Superior temporal gyrus (tissue), 1 donor: ENCODE results near the gene TMEM134.

Source experiments
- DNase-seq: peaks from one replicate; pipeline ENCODE4 v3.0.0-alpha.2; 2016; ENCODE audit errors: extremely low spot score

Gene TMEM134

DNA sequence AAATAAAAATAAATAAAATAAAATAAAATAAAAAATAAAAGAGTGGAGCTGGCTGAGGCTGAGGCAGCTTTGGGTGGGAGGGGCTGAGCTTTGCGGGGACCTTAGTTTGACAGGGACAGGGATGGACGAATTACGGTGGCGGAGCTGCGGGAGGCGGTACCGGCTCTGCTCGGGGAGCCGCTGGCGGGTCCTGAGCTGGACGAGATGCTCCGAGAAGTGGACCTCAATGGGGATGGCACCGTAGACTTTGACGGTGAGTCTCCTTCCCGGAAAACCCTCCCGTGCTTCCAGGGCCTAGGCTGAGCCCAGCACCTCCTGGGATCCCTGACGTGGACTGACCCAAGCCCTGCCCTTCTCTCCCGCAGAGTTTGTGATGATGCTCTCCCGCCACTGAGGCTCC, 10.8 kb downstream of the TMEM134 start:
- DNase-seq, result no peak

DNA sequence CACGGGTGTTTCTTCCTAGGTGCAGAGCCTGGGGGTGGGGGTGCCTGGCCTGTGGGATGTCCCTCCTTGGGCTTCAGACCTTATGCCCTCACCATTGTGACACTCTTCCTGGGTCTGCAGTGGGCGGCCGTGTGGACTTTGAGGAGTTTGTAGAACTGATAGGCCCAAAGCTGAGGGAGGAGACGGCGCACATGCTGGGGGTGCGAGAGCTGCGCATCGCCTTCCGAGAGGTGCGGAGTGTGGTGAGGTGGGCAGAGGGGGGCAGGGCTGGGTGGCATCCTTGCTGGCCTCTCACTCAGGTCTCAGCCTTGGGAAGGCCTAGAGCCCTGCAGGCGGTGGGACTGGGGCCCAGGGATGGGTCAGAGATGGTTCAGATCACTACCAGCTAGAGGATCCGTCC, 11.6 kb downstream of the TMEM134 start:
- DNase-seq, result no peak

DNA sequence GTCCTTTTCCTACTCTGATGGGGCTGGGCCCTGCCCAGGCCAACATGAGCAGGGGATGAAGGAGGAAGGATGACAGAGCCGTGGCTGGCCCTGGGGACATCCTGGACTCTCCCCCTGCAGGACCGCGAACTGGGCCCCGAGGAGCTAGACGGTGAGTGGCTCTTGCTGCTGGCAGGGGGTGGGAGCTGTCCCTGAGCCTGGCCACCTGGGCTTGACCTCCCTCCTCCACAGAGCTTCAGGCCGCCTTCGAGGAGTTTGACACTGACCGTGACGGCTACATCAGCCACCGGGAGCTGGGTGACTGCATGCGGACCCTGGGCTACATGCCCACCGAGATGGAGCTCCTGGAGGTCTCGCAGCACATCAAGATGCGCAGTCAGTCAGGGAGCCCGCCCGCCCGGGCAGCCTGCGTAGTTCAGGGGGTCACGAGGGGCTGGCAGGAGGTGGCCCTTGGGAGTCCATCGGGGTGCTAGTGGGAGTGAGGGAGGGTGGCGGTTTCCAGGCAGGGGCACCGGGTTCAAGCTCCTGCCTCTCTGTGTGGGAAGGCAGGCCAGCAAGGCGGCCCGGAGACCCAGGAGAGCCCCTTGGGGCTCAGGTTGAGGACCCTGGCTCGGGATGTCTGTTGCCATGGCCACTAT, 12.9 kb downstream of the TMEM134 start:
- DNase-seq, result no peak

DNA sequence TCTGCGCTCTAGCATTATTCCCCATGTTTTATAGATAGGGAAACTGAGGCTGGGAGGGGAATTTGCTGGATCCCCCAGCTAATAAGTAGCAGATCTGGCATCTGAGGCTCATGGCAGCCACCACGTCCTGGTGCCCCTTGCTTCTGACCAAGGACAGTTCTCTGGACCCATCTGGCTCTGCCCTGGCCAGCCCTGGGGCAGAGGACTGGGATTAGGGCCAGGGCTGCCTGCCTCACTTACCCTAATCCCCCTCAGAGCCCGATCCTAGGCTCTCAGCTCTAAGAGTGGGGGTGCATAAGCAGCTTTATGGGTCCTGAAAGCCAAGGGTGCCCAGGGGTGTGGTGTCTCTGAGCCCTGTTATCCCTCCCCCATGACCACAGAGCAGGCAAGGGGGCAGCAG, 14.0 kb downstream of the TMEM134 start, which contains the start of gene CABP4:
Gene CABP4 (plus strand): TSS at position 301 of the 400 bp plus-strand sequence. CDS start 70 bp downstream, at position 371.
- no peak for DNase-seq

DNA sequence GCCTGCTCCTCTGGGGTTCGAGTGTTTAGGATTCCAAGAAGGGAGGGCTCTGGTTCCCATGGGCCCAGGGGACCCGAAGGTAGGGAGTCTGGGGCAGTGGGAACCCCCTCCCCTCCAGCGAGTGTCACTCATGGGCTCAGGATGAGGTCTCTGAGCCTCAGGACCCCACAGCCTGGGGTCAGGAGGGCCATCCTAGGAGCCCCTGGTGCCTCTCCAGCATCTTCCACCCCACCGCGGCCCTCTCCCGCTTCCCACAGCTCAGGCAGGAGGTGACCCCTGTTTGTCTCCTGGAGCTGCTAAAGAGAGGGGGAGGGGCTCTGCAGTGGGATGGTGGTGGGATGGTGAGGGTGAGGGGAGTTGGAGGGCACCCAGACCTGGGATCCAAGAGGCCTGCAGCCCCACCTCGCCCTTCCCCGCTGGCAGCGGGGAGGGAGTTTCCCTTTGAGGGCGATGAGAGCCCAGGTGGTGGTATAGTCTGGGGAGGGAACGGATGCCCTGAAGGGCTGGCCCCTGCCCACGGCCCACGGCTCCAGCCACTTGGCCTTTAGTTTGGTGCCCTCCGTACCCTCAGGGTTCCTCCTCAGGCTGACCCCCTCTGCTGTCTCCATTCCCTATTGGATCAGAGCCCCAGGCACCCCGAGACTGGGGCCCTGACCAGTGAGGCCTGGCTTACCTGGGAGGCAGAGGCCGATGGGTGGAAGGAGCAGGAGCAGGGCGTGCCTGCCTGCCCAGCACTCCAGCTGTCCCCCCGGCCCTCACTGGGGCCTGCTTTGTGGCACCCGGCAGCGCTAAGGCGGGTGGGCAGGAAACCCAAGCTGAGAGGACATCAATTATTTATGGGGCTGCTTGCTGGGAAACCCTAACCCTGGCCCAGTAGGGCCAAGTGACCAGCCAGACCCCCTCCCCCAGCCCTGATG, 15.0 kb downstream of the TMEM134 start:
- DNase-seq, result no peak

DNA sequence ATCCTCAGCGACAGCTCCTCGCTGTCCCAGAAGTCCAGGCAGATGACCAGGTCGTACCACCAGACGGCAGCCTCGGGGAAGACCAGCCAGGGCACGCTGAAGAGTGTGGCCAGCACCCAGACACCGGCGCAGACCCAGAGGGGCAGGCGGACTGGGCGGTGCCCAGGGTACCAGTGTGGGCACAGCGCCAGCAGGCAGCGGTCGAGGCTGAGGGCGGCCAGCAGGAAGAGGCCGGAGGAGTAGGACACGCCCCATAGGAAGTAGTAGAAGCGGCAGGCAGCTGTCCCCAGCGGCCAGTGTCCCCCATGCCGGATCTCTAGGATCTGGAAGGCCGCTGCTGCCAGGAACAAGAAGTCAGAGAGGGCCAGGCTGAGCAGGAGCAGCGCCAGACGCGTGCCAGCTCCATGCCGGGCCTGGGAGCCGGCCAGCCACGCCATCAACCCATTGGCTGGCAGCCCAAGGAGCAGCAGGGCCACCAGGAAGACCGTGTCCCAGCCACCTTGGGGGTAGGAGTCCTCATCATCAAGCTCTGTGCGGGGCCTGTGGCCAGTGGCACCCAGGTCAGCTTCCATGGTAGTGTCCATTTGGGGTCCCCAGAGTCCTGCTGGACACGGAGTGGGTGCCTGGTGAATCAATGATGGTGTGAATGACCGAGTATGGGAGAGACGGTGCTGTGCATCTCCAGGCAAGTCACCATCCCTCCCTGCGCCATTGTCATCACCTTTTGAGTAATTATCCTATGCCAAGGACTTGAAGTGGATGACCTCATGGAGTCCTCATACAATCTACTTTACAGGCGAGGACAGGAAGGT, 16.7 kb downstream of the TMEM134 start, which contains the start of gene GPR152:
Gene GPR152 (minus strand): TSS at position 589 of the 812 bp plus-strand sequence. CDS start 5 bp downstream, at position 584.
- no peak for DNase-seq

DNA sequence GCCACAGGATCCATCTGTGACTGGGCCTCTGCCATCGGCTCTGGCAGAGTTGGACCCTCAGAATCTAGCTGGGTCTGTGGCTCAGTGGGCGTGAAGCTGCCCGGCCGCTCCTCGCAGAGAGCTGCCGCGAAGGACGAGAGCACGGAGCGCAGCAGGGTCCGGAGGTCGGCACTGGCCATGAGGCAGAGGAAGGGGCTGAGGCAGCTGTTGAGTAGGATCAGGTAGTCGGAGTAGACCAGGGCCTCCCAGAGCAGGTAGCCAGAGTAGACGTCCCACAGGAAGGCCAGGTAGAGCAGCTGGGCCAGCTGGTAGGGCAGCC, 17.4 kb downstream of the TMEM134 start:
- no peak for DNase-seq

DNA sequence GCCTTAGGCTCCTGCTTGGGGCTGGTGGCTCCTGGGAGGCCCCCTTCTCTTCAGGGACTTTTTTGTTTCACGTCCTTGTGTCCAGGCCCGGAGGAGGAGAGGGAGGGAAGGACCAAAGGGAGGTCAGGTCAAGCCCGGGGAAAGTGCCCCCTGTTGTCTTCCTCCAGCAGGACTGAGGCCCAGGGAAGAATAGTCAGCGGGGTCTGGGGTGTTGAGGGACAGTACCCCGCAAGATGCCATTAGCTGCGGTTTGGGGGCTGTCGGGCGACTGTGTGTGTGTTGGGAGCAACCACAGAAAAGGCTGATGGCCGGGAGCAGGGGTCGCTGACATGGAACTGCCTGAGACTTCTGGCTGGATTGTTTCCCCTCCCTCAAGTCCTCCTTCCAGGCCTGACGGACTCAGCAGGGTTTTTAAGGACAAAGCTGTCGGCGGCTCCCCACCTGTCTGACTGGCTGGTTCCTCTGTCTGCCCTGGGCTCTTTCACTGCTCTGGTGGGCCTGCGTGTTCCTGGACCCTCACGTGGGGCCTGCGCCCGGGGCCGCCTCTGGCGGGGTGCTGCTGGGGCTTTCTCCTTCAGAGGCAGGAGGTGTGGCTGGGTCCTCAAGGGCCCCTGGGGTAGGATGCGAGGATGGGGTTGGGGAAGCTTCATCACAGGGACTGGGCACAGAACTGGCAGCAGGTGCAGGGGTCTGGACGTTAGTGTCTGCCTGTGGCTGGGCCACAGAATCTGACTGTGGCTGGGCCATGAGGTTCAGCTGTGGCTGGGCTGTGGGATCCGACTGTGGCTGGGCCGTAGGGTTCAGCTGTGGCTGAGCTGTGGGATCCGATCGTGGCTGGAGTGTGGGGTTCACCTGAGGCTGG, 18.0 kb downstream of the TMEM134 start:
- DNase-seq, result no peak

DNA sequence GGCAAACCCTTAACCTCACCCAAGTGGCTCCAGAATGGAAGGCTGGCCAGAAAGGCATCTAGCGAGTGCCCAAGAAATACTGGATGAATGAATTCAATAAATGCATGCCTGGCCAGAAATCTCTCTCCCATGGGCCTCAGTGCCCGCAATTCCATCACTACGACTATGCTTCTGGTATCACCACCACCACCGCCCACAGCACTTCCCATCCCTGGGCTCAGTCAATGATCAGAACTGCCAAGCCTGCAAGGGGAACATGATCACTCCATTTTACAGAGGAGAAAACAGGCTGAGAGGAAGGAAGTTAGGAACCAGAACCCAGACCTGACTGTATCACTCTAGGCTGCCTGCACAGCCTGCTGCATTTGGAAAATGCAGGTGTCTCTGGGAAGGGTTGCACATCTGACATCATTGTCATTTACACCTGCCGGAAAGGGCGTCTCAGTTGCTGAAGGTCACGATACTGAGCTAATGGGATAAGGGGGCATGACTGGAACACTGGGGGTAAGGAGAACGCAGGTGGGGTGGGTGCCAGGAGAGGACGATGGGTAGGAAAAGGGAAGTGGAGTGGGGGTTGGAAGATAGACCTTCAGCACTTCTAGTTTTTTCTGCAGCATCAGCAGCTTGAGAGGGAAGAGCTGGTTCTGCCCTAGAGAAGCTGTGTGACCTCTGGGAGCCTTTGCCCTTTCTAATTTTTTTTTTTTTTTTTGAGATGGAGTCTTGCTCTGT, 19.8 kb downstream of the TMEM134 start:
- DNase-seq, result no peak

DNA sequence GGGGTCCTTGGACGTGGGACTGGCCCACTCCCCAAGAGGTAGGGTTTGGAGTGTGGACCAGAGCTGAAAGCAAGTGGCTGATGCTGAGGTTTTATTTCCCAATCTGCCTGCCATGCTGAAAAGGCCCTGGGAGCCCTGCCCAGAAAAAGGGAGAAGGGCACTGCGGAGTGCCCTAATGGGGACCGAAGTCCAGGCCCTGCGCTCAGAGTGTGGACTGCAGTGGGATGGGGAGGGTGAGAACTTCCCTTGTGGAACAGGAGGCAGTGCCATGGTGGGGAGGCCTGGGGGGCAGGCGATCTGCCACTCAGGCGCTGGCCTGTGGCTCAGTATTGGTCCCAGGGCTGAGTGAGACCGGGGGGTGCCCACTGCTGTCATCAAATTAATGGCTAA, 20.8 kb downstream of the TMEM134 start:
- no peak for DNase-seq

DNA sequence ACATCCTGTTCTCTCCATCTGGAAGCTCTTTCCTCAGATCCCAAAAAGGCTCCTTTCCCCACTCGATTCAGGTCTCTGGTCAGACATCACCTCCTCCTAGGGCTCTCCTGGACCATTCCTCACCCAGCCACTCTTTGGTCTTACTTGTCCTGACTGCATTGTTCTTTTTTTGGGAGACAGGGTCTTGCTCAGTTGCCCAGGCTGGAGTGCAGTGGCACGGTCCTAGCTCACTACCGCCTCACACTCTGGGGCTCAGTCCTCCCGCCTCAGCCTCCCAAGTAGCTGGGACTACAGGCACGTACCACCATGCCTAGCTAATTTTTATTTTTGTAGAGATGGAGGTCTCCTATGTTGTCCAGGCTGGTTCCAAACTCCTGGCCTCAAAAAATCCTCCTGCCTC, 23.5 kb downstream of the TMEM134 start:
- DNase-seq, result no peak

DNA sequence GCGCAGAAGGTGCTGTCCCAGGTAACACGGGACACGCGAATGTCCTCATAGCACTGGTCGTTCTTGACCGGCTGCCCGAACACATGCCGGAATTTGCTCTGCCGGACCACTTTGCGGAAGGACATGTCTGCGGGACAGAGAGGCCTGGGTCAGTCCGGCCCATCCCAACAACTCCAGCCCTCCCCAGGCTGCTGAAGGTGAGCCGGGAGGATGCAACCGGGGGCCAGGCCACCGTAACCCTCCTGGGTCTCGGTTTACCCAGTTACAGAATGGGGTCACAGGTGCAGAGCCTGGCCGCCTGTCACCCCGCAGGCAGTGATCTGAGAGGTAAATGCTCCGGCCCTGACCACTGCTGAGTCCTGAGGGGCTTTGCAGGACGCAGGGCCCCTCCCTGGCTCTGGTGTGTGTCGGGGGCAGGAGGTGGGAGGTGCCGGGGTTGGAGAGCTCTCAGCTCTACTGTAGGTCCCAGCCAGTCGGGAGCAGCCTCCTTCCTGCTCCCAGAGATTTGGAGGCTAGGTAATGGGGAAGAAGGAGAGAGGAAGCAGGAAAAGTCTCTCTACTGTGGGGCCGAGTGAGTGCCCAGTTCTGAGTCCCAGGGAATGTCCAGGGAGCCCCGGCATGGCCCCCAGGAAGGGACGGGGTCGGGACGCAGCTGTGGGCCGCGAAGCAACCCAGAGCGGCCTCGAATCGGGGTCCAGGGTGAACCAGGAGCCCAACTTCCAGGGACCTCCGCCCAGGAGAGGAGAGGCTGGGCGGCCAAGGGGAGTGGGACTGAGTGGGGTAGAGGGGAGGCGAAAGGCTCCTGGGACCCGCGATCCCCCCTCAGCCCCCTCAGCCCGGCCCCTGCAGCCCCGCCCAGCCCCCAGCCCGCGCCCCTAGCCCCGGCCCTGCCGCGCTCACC, 26.3 kb downstream of the TMEM134 start:
- no peak for DNase-seq

DNA sequence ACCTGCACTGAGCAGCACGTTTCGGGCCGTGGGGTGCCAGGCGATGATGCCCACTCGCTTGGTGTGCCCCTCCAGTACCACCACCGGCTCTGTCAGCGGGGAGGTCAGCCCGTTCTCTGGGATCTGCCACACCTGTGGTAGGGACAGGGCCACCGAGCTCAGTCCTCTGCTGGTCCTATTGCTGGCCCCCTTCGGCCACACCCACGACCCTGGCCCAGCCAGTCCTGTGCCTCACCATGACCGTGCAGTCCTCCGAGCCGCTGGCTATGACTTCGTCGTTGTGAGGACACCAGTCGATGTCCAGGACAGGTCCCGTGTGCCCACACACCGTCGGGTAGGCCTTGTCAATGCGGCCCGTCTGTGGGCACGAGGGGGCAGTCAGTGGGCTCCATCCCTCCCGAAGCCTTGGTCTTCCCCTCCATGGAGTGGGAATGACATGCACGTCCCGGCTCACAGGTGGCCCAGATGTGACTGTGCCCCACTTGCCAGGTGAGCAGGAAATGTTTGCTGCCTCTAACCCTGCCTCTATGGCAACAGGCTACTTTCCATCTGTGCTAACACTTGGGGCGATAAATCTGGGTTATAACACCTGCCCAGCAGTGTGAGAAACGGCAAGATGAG, 27.2 kb downstream of the TMEM134 start:
- no peak for DNase-seq

DNA sequence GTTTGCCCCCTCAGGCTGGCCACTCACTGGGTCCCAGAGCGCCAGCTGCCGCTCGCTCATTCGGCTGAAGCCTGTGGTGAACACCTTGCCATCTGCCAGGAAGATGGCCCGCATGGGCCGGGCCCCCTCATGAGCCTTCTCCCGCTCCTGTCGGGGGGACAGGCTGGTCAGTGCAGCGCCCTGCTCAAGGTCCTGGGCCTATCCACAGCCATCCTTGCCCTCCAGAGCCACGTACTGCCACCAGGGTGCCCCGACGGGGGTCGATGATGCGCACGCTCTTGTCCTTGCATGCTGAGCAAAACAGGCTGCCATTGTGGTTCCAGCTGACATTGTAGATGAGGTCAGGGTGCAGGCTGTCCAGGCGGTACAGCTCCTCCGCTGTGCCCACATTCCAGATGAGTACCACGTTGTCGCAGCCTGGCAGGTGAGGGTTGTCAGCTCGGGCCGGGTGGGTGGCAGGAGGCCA, 27.9 kb downstream of the TMEM134 start:
- no peak for DNase-seq

DNA sequence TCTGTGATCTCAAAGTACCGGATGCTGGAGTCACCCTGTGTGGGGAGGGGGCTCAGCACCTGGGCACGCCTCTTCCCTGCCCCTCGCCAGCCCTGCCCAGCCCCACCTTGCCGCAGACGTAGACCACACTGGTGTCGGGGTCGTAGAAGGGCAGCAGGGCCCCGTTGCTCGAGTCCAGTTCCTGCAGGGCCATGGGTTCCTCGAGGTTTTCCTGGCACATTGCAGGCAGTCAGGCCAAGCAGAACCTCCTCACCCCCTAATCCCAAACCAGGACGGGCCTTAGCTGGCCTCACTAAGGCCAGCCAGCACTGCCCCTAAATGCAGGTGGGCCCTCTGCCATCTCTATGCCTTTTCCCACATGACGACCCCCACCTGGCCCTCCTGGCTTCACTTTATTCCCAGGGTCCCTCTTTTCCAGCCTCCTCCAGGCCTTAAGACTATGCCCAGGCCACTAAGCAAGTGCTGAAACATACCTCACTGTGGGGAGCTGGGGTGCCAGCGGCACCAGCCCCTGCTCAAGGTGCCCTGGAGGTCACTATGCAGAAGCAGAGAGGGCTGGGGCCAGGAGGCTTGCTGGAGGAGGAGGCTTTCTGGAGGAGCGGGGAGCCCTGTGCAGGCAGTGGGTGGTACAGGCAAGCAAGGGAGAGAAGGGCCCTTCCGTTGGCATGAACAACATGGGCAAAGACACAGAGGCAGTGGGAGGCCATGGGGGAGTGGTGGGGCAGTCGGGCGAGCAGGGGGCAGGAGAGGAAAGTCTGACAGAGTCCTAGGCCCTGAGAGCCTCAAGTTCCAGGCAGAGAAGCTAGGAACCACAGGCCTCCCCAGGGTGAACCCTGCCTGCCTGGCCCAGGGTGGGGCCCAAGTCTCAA, 28.6 kb downstream of the TMEM134 start:
- DNase-seq, result no peak

DNA sequence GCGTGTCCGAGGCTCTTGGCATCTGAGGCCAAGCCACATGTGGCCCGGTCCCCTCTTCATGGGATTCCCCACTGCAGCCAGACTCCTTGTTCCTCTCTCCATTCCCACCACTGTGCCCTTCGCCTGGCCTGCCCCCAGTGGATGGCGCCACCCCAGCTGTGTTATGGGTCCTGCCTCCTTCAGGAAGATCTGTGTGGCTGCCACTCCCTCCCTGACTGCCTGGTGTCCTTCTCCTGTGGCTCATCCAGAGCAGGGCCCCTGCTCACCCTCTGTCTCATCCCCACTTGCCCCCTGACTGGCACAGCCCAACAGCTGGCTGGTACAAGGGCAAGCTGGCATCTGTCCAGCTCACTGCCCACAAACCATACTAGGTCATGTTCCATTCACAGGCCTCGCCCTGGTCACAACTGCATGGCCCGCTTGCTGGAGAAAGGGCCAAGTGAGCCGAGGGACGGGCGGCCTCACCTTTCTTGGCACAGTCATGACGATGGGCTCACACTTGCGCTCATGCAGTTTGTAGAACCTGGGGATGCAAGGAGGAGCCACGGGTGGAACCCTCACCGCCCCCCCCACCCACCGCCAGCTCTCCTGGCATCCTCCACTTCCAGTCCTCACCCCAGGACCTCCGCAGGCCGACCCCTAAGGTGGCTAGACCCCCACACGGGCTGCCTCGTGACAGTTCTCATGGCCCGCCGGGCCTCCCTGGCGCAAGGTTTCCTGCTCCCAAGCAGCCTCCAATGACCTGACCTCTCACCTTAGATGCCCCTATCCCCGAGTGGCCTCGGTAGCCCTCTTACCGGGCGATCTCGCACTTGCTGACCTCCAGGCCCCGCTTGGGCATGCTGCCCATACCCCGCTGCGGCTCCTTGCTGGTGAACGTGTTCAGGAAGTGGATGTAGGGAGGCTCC, 29.5 kb downstream of the TMEM134 start:
- no peak for DNase-seq
